ENCODE results near the gene OR51L1. TPM values are rescaled to one million over a fixed set of nuclear protein-coding genes. Genes with fewer than 3 reads are reported as not detected.

Gene OR51L1
- total and polyA plus RNA-seq, 7 donors, result not detected

DNA sequence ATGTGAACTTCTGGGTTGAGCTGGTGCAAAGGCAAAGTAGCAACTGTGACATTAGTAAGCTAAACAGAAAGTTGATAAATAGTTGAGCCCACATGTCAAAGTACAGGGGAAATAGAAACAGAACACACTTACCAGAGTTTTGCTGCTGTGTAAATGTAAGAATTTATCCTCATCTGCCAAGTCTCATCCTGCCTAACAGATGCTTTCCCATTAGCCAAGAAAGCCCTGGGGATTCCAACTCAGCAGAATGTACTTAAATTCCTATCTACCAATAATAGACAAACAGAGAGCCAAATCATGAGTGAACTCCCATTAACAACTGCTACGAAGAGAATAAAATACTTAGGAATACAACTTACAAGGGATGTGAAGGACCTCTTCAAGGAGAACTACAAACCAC, 31.8 kb upstream of the OR51L1 start:
- Histone ChIP-seq H3K27me3 (no peaks in the 10 kb centered on the region), H3K9me3 (no peaks in the 10 kb centered on the region), H3K27ac (no peak overlapping the region), H3K4me3 (no peak overlapping the region), H3K36me3 (no peaks in the 10 kb centered on the region), H3K4me1 (no peaks in the 10 kb centered on the region)
- 82 to 84% methylated on average over 1 of the region's 1 CpG for WGBS, 2 donors
- intact Hi-C loops (cut with DNase I), result no loop called here
- DNase-seq, result no peak
- TF ChIP-seq, protein P1, sequence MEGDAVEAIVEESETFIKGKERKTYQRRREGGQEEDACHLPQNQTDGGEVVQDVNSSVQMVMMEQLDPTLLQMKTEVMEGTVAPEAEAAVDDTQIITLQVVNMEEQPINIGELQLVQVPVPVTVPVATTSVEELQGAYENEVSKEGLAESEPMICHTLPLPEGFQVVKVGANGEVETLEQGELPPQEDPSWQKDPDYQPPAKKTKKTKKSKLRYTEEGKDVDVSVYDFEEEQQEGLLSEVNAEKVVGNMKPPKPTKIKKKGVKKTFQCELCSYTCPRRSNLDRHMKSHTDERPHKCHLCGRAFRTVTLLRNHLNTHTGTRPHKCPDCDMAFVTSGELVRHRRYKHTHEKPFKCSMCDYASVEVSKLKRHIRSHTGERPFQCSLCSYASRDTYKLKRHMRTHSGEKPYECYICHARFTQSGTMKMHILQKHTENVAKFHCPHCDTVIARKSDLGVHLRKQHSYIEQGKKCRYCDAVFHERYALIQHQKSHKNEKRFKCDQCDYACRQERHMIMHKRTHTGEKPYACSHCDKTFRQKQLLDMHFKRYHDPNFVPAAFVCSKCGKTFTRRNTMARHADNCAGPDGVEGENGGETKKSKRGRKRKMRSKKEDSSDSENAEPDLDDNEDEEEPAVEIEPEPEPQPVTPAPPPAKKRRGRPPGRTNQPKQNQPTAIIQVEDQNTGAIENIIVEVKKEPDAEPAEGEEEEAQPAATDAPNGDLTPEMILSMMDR (IDR thresholded peaks at IDR 0.05), result no peak
- no peak for TF ChIP-seq EP300 (IDR thresholded peaks at IDR 0.05)
- TF ChIP-seq POLR2AphosphoS5 (IDR thresholded peaks at IDR 0.05), result no peak
- no peak for TF ChIP-seq POLR2A (IDR thresholded peaks at IDR 0.05)

DNA sequence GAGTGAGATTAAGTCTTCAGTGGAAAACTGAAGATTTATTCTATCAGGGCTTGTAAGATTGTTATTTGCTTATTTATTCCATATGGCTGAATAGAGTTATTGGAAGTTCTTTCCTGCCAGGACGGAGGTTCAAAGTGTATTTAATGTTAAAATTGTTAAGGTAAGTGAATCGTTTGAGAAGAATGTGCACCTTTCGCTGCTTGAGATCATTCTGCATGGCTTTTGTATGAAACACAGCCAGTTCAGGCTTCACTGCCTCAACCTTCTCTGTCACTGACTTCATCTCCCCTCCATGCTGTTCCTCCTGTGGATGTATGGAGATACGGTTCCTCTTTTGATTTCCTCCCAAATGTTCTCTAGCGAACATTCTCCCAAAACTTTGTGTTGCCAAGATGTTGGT, 19.2 kb upstream of the OR51L1 start:
- no peak for DNase-seq
- TF ChIP-seq POLR2AphosphoS5 (IDR thresholded peaks at IDR 0.05), result no peak
- Histone ChIP-seq H3K27ac (no peak overlapping the region), H3K36me3 (no peaks in the 10 kb centered on the region), H3K9me3 (no peaks in the 10 kb centered on the region), H3K27me3 (no peaks in the 10 kb centered on the region), H3K4me1 (no peaks in the 10 kb centered on the region), H3K4me3 (no peak overlapping the region)
- 81 to 87% methylated on average over 5 of the region's 5 CpGs for WGBS, 2 donors
- intact Hi-C loops (cut with DNase I), result no loop called here

DNA sequence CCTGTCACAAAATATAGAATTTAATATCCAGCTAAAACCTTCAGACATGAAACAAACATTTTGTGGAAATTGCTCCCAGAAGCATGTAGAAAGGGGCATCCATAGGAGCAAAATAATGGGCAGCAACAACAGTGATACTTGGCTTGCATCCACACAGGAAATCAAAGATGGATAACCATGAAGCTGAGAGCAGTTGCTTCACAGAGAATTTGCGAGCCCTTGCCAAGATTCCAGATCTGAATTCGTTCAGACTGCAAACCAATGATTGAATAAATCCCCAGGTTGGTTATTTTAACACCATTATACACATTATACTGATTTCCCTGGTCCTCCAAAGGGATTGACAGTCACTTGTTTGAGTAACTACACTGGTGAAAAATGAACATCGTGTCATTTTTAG, 15.6 kb upstream of the OR51L1 start:
- Histone ChIP-seq H3K27ac (no peak overlapping the region), H3K4me1 (no peaks in the 10 kb centered on the region), H3K9me3 (no peaks in the 10 kb centered on the region), H3K27me3 (no peaks in the 10 kb centered on the region), H3K36me3 (no peaks in the 10 kb centered on the region), H3K4me3 (no peak overlapping the region)
- WGBS, 2 donors, result 61 to 68% methylated on average over 3 of the region's 3 CpGs
- intact Hi-C loops (cut with DNase I), result no loop called here
- no peak for DNase-seq
- TF ChIP-seq POLR2A (IDR thresholded peaks at IDR 0.05) (no peak), POLR2AphosphoS5 (IDR thresholded peaks at IDR 0.05) (no peak), EP300 (IDR thresholded peaks at IDR 0.05) (no peak)
- TF ChIP-seq, protein P1 (IDR thresholded peaks at IDR 0.05), result no peak

DNA sequence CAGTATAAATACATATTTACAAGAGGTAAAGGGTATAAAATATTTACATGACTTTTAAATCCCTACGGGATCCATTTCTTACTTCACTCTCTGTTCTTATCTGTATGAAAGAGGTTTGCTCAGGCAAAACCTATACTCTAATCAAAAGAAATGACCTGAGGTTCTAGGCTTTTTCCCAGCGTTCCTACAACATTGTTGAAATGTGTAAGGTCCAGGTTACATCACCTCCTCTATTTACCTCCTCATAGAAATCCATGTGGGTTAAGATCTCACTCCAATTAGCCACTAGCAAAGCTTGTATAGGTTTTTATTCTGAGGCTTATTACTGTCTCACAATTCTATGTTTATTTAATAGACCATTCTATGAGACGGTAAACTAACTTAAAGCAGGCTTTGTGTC, 12.0 kb upstream of the OR51L1 start:
- H3K9me3 ChIP-seq, result no peaks in the 10 kb centered on the region
- 74 to 85% methylated on average over 3 of the region's 3 CpGs for WGBS, 2 donors
- no peak overlapping the region for H3K4me3 ChIP-seq
- H3K4me1 ChIP-seq, result no peaks in the 10 kb centered on the region
- DNase-seq, result no peak
- no peaks in the 10 kb centered on the region for H3K36me3 ChIP-seq
- no peak overlapping the region for H3K27ac ChIP-seq
- no peak for TF ChIP-seq EP300 (IDR thresholded peaks at IDR 0.05)
- no peaks in the 10 kb centered on the region for H3K27me3 ChIP-seq
- intact Hi-C loops (cut with DNase I), result no loop called here

DNA sequence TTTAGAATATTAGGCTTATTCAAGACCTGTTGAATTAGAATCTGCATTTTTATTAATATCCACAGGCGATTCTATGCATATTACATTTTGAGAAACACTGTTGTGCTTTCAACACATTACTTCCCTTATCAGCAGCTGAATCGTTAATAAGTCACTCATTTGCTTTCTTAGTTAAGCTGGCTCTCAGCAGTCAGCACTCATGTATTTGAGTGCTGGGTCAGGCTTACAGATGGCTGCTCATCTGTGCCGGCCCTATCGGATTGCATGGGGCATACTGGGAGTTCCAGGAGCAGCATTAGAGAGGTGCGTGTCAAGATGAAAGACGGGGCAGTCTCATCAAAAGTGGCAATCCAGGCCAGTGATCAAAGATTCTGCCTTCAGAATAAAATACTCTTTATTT, 10.8 kb upstream of the OR51L1 start:
- DNase-seq, result no peak
- TF ChIP-seq, protein P1 (IDR thresholded peaks at IDR 0.05), result no peak
- no peak for TF ChIP-seq EP300 (IDR thresholded peaks at IDR 0.05)
- no peak for TF ChIP-seq POLR2AphosphoS5 (IDR thresholded peaks at IDR 0.05)
- no peak for TF ChIP-seq POLR2A (IDR thresholded peaks at IDR 0.05)
- Histone ChIP-seq H3K27me3 (no peaks in the 10 kb centered on the region), H3K36me3 (no peaks in the 10 kb centered on the region), H3K9me3 (no peaks in the 10 kb centered on the region), H3K4me1 (no peaks in the 10 kb centered on the region), H3K4me3 (no peak overlapping the region), H3K27ac (no peak overlapping the region)
- WGBS, 2 donors, result 75 to 81% methylated on average over 6 of the region's 6 CpGs
- intact Hi-C loops (cut with DNase I), result no loop called here

DNA sequence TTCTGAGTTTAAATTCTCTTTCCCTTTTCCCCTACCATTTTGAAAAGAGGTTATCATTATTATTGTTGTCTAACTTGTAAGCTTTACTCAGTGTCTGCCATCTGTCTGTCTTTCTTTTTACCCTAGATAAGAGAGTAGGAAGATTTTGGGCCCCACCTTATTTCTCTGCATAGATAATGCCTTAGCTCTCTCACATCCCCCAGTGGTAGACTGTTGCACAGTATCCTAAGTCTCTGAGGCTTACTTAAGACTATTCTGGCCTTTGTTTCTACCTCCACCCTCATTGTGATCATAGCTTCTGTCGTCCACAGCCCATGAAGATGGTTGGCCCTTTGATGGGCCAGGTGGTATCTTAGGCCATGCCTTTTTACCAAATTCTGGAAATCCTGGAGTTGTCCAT, 3.6 kb upstream of the OR51L1 start:
- Histone ChIP-seq H3K36me3 (no peaks in the 10 kb centered on the region), H3K4me3 (no peak overlapping the region), H3K27ac (no peak overlapping the region), H3K9me3 (no peaks in the 10 kb centered on the region), H3K4me1 (no peaks in the 10 kb centered on the region), H3K27me3 (no peaks in the 10 kb centered on the region)
- WGBS, 2 donors, result 34 to 72% methylated on average over 1 of the region's 1 CpG
- TF ChIP-seq, protein P1 (IDR thresholded peaks at IDR 0.05), result no peak
- no peak for TF ChIP-seq EP300 (IDR thresholded peaks at IDR 0.05)
- TF ChIP-seq POLR2AphosphoS5 (IDR thresholded peaks at IDR 0.05), result no peak
- TF ChIP-seq POLR2A (IDR thresholded peaks at IDR 0.05), result no peak
- no peak for DNase-seq
- intact Hi-C loops (cut with DNase I), result no loop called here

Data from sigmoid colon (tissue), 7 donors.